ENCODE results near the gene ARHGAP1. TPM values are rescaled to one million over a fixed set of nuclear protein-coding genes. Genes with fewer than 3 reads are reported as not detected.

ARHGAP1 gene
- total and polyA plus RNA-seq, 2 of the 13 experiments (the other 11 are each of a cell fraction or from before 2014, with no cell fraction given), result 18.6 to 30.3 TPM

- peak; percentile 93 for TF ChIP-seq RERE (CRISPR knock-in tag; IDR thresholded peaks at IDR 0.05; ENCODE audit: low read depth)
- no peak for TF ChIP-seq DBP (CRISPR knock-in tag; IDR thresholded peaks at IDR 0.05; ENCODE audit: not compliant biosample characterization)
- TF ChIP-seq ZNF780A (CRISPR knock-in tag; IDR thresholded peaks at IDR 0.05), result no peak; the same call in 1 of the 2 replicates
- TF ChIP-seq ZNF703 (CRISPR knock-in tag; IDR thresholded peaks at IDR 0.05; ENCODE audit: borderline replicate concordance), result no peak
- TF ChIP-seq KLF6 (CRISPR knock-in tag; IDR thresholded peaks at IDR 0.05), result no peak
- TF ChIP-seq ZFYVE20 (CRISPR knock-in tag; IDR thresholded peaks at IDR 0.05; ENCODE audit: borderline replicate concordance, low read depth), result no peak
- TF ChIP-seq ZHX2 (IDR thresholded peaks at IDR 0.05; ENCODE audit: low read depth), result no peak
- TF ChIP-seq ZHX2 (CRISPR knock-in tag; IDR thresholded peaks at IDR 0.05; ENCODE audit: borderline replicate concordance), result no peak
- TF ChIP-seq ZNF580 (CRISPR knock-in tag; IDR thresholded peaks at IDR 0.05; ENCODE audit: borderline replicate concordance, low read depth), result peak; percentile 92
- peak; percentile 46; the same call in 1 of the 2 replicates for TF ChIP-seq ZNF280B (CRISPR knock-in tag; IDR thresholded peaks at IDR 0.05; ENCODE audit: borderline replicate concordance)
- TF ChIP-seq ZBTB8A (CRISPR knock-in tag; IDR thresholded peaks at IDR 0.05; ENCODE audit: borderline replicate concordance, low read depth), result no peak
- TF ChIP-seq ZNF567 (CRISPR knock-in tag; IDR thresholded peaks at IDR 0.05; ENCODE audit: borderline replicate concordance), result no peak
Observed at GRCh38 chr11:46718155-46719019, 18.0 kb upstream of the ARHGAP1 start (continued).

All from HepG2 (cell line).